ENCODE measurements around the gene HEY2.

- TF ChIP-seq CTCF (optimal IDR thresholded peaks at IDR 0.05 in 1 of 3, IDR thresholded peaks at IDR 0.05 in 1 of 3, conservative IDR thresholded peaks at IDR 0.05 in 1 of 3; ENCODE audit: extremely low read depth in 1 of 3, insufficient read depth in 2 of 3, low read length in 3 of 3): no peak
- TF ChIP-seq EZH2 (IDR thresholded peaks at IDR 0.05; ENCODE audit: low read length): no peak
These were observed 19.4 kb upstream of the HEY2 start for GRCh38 chr6:125729983-125730382.
